ENCODE measurements around the gene VSIG10L. TPM values are rescaled to one million over a fixed set of nuclear protein-coding genes. Genes with fewer than 3 reads are reported as not detected.

VSIG10L gene
- total RNA-seq, 1 donor from 2014 or later, result 4.9 TPM

GRCh38 chr19:51324167-51324481, 17.8 kb downstream of the VSIG10L start:
- DNase-seq (ENCODE audit: low spot score), result no peak
- Mint-ChIP-seq H3K9me3 (ENCODE audit: low read depth) (no peaks in the 10 kb centered on the region), H3K27ac (ENCODE audit: unreplicated experiment) (no peak overlapping the region), H3K36me3 (ENCODE audit: low read depth) (no peaks in the 10 kb centered on the region), H3K4me1 (ENCODE audit: low read depth) (peaks cover 2% of the 10 kb centered on the region), H3K4me3 (ENCODE audit: unreplicated experiment) (no peak overlapping the region), H3K27me3 (ENCODE audit: low read depth) (peaks cover 19% of the 10 kb centered on the region)
- no peak for TF ChIP-seq CTCF (IDR thresholded peaks at IDR 0.05)

GRCh38 chr19:51323481-51324166, 18.3 kb downstream of the VSIG10L start:
- Mint-ChIP-seq H3K36me3 (ENCODE audit: low read depth) (no peaks in the 10 kb centered on the region), H3K4me3 (ENCODE audit: unreplicated experiment) (no peak overlapping the region), H3K9me3 (ENCODE audit: low read depth) (no peaks in the 10 kb centered on the region), H3K27me3 (ENCODE audit: low read depth) (peaks cover 19% of the 10 kb centered on the region), H3K4me1 (ENCODE audit: low read depth) (peaks cover 2% of the 10 kb centered on the region), H3K27ac (ENCODE audit: unreplicated experiment) (no peak overlapping the region)
- no peak for DNase-seq (ENCODE audit: low spot score)
- no peak for TF ChIP-seq CTCF (IDR thresholded peaks at IDR 0.05)

GRCh38 chr19:51321799-51322198, 20.1 kb downstream of the VSIG10L start:
- Mint-ChIP-seq H3K27ac (ENCODE audit: unreplicated experiment) (no peak overlapping the region), H3K4me3 (ENCODE audit: unreplicated experiment) (no peak overlapping the region), H3K4me1 (ENCODE audit: low read depth) (no peaks in the 10 kb centered on the region), H3K27me3 (ENCODE audit: low read depth) (peaks cover 18% of the 10 kb centered on the region), H3K36me3 (ENCODE audit: low read depth) (no peaks in the 10 kb centered on the region), H3K9me3 (ENCODE audit: low read depth) (no peaks in the 10 kb centered on the region)
- no peak for DNase-seq (ENCODE audit: low spot score)
- no peak for TF ChIP-seq CTCF (IDR thresholded peaks at IDR 0.05)

- H3K9me3 Mint-ChIP-seq (ENCODE audit: low read depth), result peaks cover 3% of the 10 kb centered on the region
- DNase-seq (ENCODE audit: low spot score), result no peak
- H3K4me3 Mint-ChIP-seq (ENCODE audit: unreplicated experiment), result no peak overlapping the region
Observed at GRCh38 chr19:51320280-51320657, 21.7 kb downstream of the VSIG10L start.

GRCh38 chr19:51319649-51320279, 22.2 kb downstream of the VSIG10L start:
- DNase-seq (ENCODE audit: low spot score), result no peak
- peaks cover 6% of the 10 kb centered on the region for H3K9me3 Mint-ChIP-seq (ENCODE audit: low read depth)
- H3K4me1 Mint-ChIP-seq (ENCODE audit: low read depth), result no peaks in the 10 kb centered on the region
- no peak for TF ChIP-seq CTCF (IDR thresholded peaks at IDR 0.05)
- H3K27ac Mint-ChIP-seq (ENCODE audit: unreplicated experiment), result no peak overlapping the region
- no peak overlapping the region for H3K4me3 Mint-ChIP-seq (ENCODE audit: unreplicated experiment)
- no peaks in the 10 kb centered on the region for H3K36me3 Mint-ChIP-seq (ENCODE audit: low read depth)
- H3K27me3 Mint-ChIP-seq (ENCODE audit: low read depth), result peaks cover 20% of the 10 kb centered on the region

More at GRCh38 chr19:51320280-51320657, 21.7 kb downstream of the VSIG10L start:
- H3K4me1 Mint-ChIP-seq (ENCODE audit: low read depth), result no peaks in the 10 kb centered on the region
- TF ChIP-seq CTCF (IDR thresholded peaks at IDR 0.05), result no peak
- no peaks in the 10 kb centered on the region for H3K36me3 Mint-ChIP-seq (ENCODE audit: low read depth)
- no peak overlapping the region for H3K27ac Mint-ChIP-seq (ENCODE audit: unreplicated experiment)
- peaks cover 20% of the 10 kb centered on the region for H3K27me3 Mint-ChIP-seq (ENCODE audit: low read depth)

All from chondrocyte (in vitro differentiated cells).